ENCODE measurements around the gene IRGQ. TPM values are rescaled to one million over a fixed set of nuclear protein-coding genes. Genes with fewer than 3 reads are reported as not detected.
"Not testable (repeated sequence)": the region's sequence is repeated elsewhere in the genome, so short reads cannot be mapped to it uniquely, and the experiment has no call there.

Gene IRGQ
- 16.2 and 26.6 TPM in 2 replicates for total RNA-seq (2014; rRNA removed; shearing (Covaris generic))

GRCh38 chr19:43595999-43596841 lies at the start of gene IRGQ, which contains the start of gene ZNF576:
Gene IRGQ, minus strand, starts transcription at chr19:43596134. Its CDS starts 796 bp downstream, at chr19:43595338.
Gene ZNF576, plus strand, starts transcription at chr19:43596595. Its CDS starts 514 bp downstream, at chr19:43597109.
- peak; percentile 99 for DNase-seq (ENCODE audit: low read depth)

- no peak for DNase-seq (ENCODE audit: low read depth)
Observed at GRCh38 chr19:43644181-43644580, 48.2 kb upstream of the IRGQ start.

DNA sequence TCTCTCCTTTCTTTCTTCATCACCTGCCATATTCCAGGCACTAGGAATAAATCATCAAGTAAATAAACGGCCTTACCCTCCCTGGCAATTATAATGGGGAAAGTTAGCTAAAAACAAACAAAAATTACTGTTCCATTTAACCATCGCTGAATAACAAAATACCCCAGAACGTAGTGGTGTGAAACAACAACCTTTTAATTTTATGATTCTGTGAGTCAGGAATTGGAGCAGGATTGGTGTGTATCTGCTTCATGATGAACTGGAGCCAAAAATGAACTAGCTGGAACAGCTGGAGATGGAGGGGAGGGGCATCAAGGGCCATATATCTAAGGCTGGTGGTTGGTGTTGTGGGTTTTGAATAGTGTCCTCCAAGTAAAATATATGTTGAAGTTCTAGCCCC lies 47.4 kb upstream of the IRGQ start:
- DNase-seq (ENCODE audit: low read depth): no peak

GRCh38 chr19:43642531-43642930 lies 46.6 kb upstream of the IRGQ start:
- DNase-seq (ENCODE audit: low read depth): no peak

- no peak for DNase-seq (ENCODE audit: low read depth)
Observed at GRCh38 chr19:43641333-43641732, 45.4 kb upstream of the IRGQ start.

- no peak for DNase-seq (ENCODE audit: low read depth)
Observed at GRCh38 chr19:43640424-43640757, 44.5 kb upstream of the IRGQ start.

- no peak for DNase-seq (ENCODE audit: low read depth)
Observed at GRCh38 chr19:43639519-43640423, 43.8 kb upstream of the IRGQ start, which contains the start of gene CADM4. Gene CADM4, minus strand, starts transcription at chr19:43639850. Its CDS starts 60 bp downstream, at chr19:43639790.

- DNase-seq (ENCODE audit: low read depth): no peak
Observed at GRCh38 chr19:43638995-43639518, 43.1 kb upstream of the IRGQ start.

- DNase-seq (ENCODE audit: low read depth): no peak
Observed at GRCh38 chr19:43638214-43638994, 42.5 kb upstream of the IRGQ start.

DNA sequence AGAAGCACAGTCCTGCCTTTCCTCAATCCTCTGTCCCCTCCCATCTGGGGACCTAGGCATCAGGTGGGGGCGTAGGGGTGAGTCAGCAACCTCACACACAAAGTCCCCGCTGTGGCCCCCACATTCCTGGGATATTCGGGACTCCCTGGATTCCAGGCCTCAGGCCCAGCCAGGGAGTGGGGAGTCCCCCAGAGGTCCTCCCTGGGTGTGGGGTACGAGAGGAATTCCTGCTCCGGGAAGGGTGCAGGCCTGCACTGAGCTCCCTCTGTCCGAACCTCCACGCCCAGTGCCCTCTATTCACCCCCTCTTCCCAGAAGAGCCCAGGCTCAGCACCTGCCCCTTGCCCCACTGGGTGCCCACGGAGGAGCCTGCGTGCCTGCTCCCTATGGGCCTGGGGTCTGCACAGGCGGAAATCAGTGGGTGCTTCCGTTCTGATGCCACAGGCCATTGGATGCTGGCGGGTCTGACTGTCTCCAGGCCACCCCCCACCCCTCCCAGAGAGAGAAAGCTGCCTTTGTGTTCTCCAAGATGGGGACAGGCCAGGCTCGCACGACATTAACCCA lies 40.3 kb upstream of the IRGQ start:
- DNase-seq (ENCODE audit: low read depth): peak; percentile 35

DNA sequence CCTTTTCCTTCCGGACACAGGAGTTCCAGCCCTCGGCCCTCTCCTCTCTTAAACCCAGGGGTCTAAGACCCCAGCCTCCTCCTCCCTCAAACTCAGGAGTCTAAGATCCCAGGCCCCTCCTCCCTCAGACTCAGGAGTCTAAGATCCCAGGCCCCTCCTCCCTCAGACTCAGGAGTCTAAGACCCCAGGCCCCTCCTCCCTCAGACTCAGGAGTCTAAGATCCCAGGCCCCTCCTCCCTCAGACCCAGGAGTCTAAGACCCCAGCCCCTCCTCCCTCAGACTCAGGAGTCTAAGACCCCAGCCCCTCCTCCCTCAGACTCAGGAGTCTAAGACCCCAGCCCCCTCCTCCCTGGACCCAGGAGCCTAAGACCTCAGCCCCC lies 39.6 kb upstream of the IRGQ start:
- not testable (repeated sequence) for DNase-seq (ENCODE audit: low read depth)

DNA sequence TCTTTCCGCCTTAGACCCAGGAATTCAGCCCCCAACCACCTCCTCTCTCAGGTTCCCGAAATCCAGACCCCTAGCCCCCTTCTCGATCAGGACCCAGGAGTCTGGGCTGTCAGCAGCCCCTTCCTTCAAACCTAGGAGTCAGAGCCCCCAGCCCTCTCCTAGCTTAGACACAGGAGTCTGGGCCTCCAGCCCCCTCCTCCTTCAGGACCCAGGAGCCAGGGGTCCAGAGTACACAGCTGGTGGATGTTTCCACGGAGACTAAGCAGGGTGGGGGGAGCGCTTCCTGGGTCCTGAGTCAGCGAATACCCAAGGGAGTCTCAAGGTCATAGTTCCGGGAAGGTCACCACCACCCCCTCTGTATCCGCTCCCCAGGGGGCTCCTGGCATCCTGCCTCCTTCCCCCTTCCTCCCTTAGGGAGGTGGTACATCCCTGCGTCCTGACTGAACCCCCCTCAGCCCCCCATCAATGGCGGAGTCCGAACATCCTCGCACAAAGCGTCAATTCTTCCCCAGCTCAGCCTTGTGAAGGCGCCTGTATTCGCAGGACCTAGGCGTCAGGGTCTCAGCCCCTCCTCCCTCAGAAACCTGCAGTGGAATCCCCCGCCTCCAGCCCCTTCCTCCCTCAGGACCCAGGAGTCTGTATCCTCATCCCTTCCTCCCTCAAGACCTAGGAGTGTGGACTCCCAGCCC lies 39.1 kb upstream of the IRGQ start:
- no peak for DNase-seq (ENCODE audit: low read depth)

DNA sequence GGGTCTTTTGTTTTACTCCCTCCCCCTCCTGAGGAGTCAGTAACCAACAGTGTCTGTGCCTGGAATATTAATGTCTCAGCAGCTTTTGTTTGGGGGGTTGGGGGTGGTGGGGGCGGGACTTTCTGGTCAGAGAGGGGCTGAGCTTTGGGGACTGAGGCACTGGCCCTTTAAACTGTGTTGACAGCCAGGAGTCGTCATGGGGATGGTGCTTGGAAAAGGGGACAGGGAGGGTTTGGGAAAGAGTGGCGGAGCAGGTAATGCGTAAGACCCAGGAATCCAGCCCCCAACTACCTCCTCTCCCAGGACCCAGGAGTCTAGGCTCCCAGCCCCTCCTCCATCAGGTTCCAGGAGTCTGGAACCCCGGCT lies 38.6 kb upstream of the IRGQ start:
- no peak for DNase-seq (ENCODE audit: low read depth)

- no peak for DNase-seq (ENCODE audit: low read depth)
Observed at GRCh38 chr19:43634068-43634467, 38.1 kb upstream of the IRGQ start.

DNA sequence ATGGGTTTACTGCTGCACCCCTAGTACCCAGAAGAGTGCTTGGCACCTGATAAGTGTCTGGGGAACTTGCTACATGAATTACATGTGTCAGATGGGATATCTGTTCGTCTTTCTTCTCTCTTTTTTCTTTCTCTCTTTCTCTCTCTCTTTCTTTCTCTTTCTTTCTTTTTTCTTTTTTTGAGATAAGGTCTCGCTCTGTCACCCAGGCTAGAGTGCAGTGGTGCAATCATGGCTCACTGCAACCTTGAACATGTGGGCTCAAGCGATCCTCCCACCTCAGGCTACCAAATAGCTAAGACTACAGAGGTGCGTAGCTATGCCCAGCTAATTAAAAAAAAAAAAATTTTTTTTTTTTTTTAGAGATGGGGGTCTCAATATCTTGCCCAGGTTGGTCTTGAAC lies 37.6 kb upstream of the IRGQ start:
- DNase-seq (ENCODE audit: low read depth): no peak

DNA sequence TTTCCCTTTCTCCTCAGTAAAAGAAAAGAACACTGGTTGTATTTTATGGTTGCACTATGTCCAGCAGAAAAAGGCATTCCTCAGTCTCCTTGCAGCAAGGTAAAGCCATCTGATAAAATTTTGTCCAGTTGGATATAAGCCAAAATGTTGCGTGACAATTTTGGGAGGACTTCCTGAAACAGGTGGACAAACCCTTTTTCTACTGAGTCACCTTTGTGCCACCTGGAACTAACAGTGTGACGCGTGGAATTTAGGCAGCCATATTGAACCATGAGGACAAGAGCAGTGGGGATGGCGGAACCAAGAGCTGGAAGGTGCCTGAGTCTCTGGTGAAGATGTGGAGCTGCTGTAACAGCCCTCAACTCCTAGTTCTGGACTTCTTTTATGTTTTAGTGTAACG lies 35.6 kb upstream of the IRGQ start:
- no peak for DNase-seq (ENCODE audit: low read depth)

- no peak for DNase-seq (ENCODE audit: low read depth)
Observed at GRCh38 chr19:43628646-43629326, 32.9 kb upstream of the IRGQ start.

DNA sequence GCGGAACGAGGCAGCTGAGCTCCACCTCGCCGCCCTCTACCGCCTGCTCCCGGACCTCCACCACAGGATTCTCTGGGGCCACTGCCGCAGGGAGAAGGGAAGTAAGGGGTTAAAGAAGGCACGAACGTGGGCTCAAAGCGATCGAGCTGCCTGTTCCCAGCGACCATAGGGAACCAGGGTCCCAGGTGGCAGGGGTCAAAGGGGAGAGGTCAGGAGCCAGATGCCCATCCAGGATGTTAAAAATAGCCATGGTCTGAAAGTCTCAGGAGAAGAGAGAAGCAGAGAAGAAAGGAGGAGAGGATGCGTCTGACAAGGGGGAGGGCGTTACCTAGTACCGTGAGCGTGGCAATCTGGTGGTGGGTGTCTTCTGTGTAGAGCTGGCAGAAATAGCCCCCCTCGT lies 30.9 kb upstream of the IRGQ start:
- no peak for DNase-seq (ENCODE audit: low read depth)

- no peak for DNase-seq (ENCODE audit: low read depth)
Observed at GRCh38 chr19:43625918-43626579, 30.1 kb upstream of the IRGQ start.

DNA sequence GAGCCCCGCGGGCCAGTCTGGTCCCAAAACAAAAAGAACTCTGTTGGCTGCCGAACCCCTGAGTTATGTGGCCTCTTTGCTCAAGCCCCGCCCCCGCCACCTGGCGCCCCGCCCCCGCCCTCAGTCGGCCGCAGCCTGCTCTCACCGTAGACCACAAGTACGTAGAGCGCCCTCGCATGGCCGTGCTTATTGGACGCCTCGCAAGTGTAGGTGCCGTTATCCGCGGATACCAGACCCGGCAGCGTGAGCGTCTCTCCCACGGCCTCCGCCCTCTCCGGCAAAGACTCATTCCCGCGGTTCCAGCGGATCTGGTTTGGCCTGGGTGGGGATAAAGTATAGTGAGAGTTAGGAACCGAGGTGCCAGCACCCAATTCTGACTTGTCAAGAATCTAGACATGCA lies 29.0 kb upstream of the IRGQ start:
- no peak for DNase-seq (ENCODE audit: low read depth)

All from M059J (cell line).